Measurements from ENCODE around the gene LMAN1L. TPM values are rescaled to one million over a fixed set of nuclear protein-coding genes. Genes with fewer than 3 reads are reported as not detected.

LMAN1L gene
- total RNA-seq, 1 donor from 2014 or later, result 0.65 TPM

DNA sequence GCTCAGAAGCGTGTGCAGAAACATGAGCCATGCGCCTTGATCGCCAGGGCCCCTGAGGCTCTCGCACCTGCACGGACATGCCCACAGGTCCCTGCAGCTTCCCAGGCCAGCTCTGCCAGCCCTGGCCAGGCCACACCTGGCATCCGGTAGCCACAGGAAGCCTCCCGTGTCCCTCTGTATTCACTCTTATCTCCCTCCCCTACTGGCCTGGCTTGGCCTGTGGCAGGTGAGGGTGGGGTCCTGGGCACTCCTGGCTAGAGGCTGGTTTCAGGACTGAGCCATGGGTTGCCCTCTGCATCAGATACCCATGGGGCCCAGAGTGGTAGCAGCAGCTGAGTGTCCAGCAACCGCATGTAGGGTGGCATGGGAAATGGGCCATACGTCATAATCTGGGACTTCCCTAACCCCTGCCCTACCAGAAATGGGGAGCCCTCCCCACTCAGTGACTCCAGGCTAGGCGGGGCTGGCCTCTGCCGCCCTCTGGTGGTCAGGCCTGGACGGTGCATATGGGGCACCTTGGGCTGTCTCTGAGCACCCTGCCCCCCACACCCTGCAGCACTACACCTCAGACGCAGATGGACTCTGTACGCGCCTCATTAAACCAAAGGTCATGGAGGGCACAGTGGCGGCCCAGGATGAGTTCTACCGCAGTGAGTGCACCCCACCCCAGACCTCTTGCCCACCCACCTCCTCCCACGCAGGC is 12.6 kb upstream of the LMAN1L start:
- Mint-ChIP-seq H3K4me1 (no peaks in the 10 kb centered on the region), H3K4me3 (no peak overlapping the region), H3K27me3 (ENCODE audit: low read depth) (no peaks in the 10 kb centered on the region), H3K27ac (no peak overlapping the region), H3K9me3 (no peaks in the 10 kb centered on the region), H3K36me3 (peaks cover 12% of the 10 kb centered on the region)
- peak; percentile 90 for TF ChIP-seq CTCF (IDR thresholded peaks at IDR 0.05; ENCODE audit: unreplicated experiment)
- peak in 1 of 2 experiments; percentile 74 for DNase-seq (ENCODE audit: low spot score in 2 of 2, unreplicated experiment in 2 of 2)

DNA sequence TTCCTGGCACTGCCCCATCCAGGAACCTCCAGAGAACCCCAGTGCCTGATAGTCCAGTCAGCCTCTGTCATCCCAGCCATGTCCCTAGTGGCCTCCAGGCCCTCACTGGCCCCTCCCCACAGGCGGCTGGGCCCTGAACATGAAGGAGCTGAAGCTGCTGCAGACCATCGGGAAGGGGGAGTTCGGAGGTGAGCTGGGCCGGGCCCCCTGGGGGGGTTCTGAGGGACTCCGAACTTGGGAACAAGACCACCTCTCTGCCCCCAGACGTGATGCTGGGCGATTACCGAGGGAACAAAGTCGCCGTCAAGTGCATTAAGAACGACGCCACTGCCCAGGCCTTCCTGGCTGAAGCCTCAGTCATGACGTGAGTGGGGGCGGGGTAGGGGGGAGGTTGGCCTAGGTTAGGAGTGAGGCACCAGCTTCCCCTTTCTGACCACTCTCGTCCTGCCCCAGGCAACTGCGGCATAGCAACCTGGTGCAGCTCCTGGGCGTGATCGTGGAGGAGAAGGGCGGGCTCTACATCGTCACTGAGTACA is 12.0 kb upstream of the LMAN1L start:
- no peaks in the 10 kb centered on the region for H3K4me1 Mint-ChIP-seq
- no peak overlapping the region for H3K27ac Mint-ChIP-seq

DNA sequence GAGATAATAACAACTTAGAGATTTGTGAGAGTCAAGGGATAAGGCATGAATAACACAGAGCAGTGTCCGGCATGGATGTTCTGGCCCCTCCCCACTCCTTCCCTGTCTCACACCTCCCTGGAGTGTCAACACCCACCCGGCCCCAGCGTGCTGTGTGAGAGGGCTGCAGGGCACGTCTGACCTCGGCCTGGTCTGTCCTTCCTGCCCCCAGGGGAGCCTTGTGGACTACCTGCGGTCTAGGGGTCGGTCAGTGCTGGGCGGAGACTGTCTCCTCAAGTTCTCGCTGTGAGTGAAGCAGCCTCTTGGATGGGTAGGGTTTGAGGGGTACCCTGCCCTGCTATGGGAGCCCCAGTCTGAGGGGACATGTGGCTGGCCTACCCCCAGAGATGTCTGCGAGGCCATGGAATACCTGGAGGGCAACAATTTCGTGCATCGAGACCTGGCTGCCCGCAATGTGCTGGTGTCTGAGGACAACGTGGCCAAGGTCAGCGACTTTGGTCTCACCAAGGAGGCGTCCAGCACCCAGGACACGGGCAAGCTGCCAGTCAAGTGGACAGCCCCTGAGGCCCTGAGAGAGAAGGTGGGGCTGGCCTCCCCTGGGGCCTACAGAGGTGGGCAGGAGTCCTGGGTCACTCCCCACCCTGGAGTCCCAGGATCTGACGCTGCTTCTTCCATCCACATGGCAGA is 11.2 kb upstream of the LMAN1L start:
- Mint-ChIP-seq H3K36me3 (peaks cover 12% of the 10 kb centered on the region), H3K9me3 (no peaks in the 10 kb centered on the region), H3K4me1 (no peaks in the 10 kb centered on the region), H3K27ac (no peak overlapping the region), H3K27me3 (ENCODE audit: low read depth) (no peaks in the 10 kb centered on the region), H3K4me3 (no peak overlapping the region)
- TF ChIP-seq CTCF (IDR thresholded peaks at IDR 0.05; ENCODE audit: unreplicated experiment), result no peak
- DNase-seq (ENCODE audit: low spot score in 2 of 2, unreplicated experiment in 2 of 2), result no peak

More for the DNA sequence above, 12.0 kb upstream of the LMAN1L start:
- peaks cover 12% of the 10 kb centered on the region for H3K36me3 Mint-ChIP-seq
- no peak for DNase-seq (ENCODE audit: low spot score in 2 of 2, unreplicated experiment in 2 of 2)
- no peak for TF ChIP-seq CTCF (IDR thresholded peaks at IDR 0.05; ENCODE audit: unreplicated experiment)
- H3K27me3 Mint-ChIP-seq (ENCODE audit: low read depth), result no peaks in the 10 kb centered on the region
- H3K4me3 Mint-ChIP-seq, result no peak overlapping the region
- H3K9me3 Mint-ChIP-seq, result no peaks in the 10 kb centered on the region

DNA sequence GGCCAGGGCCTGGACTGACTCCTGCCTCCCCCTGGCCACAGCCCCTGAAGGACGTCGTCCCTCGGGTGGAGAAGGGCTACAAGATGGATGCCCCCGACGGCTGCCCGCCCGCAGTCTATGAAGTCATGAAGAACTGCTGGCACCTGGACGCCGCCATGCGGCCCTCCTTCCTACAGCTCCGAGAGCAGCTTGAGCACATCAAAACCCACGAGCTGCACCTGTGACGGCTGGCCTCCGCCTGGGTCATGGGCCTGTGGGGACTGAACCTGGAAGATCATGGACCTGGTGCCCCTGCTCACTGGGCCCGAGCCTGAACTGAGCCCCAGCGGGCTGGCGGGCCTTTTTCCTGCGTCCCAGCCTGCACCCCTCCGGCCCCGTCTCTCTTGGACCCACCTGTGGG is 10.3 kb upstream of the LMAN1L start:
- H3K27me3 Mint-ChIP-seq (ENCODE audit: low read depth), result no peaks in the 10 kb centered on the region
- H3K27ac Mint-ChIP-seq, result no peak overlapping the region
- H3K9me3 Mint-ChIP-seq, result no peaks in the 10 kb centered on the region
- peaks cover 12% of the 10 kb centered on the region for H3K36me3 Mint-ChIP-seq
- no peak for TF ChIP-seq CTCF (IDR thresholded peaks at IDR 0.05; ENCODE audit: unreplicated experiment)
- H3K4me1 Mint-ChIP-seq, result no peaks in the 10 kb centered on the region
- no peak overlapping the region for H3K4me3 Mint-ChIP-seq
- no peak for DNase-seq (ENCODE audit: low spot score in 2 of 2, unreplicated experiment in 2 of 2)

GRCh38 chr15:74802862-74803447 is 9.7 kb upstream of the LMAN1L start:
- H3K9me3 Mint-ChIP-seq, result no peaks in the 10 kb centered on the region
- H3K4me3 Mint-ChIP-seq, result no peak overlapping the region
- DNase-seq (ENCODE audit: low spot score in 2 of 2, unreplicated experiment in 2 of 2), result no peak
- no peaks in the 10 kb centered on the region for H3K4me1 Mint-ChIP-seq
- no peak overlapping the region for H3K27ac Mint-ChIP-seq
- no peak for TF ChIP-seq CTCF (IDR thresholded peaks at IDR 0.05; ENCODE audit: unreplicated experiment)
- peaks cover 12% of the 10 kb centered on the region for H3K36me3 Mint-ChIP-seq
- H3K27me3 Mint-ChIP-seq (ENCODE audit: low read depth), result no peaks in the 10 kb centered on the region
